ENCODE data around the gene TFAP2C.

The TFAP2C gene

DNA sequence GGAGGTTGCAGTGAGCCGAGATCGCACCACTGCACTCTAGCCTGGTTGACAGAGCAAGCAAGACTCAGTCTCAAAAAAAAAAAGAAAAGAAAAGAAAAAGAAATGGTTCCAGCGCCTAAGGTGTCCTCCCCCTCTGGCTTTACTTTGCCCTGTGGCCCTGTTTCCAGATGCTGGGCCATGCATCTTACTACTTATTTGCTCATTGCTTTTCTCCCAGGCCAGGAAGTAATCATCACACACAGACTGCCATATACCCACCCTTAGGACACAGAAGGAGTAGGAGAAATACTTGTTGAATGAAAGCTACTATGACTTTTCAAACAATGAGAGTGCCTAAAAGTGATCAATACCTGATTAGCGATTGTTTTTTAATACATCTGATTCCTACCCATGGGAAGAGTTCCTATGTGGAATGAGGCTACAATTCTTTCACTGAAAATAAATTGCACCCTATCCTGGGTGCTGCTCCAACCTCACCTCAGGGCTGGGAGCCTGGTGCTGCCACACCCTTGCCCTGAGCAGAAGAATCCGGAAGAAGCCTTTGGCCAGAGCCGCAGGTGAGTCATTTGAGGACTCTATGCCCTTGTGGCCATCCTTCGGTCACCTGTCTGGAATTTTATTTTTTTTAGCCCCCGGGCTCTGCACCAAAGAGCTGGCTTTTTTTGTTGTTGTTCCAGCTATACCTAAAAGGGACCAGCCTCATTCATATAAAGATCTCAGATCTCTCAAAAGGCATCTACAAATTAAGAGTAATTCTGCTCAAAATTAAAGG, 22.7 kb upstream of the TFAP2C start:
- TF ChIP-seq EZH2 (IDR thresholded peaks at IDR 0.05; ENCODE audit: borderline replicate concordance, low read length): no peak
- TF ChIP-seq, protein P1, sequence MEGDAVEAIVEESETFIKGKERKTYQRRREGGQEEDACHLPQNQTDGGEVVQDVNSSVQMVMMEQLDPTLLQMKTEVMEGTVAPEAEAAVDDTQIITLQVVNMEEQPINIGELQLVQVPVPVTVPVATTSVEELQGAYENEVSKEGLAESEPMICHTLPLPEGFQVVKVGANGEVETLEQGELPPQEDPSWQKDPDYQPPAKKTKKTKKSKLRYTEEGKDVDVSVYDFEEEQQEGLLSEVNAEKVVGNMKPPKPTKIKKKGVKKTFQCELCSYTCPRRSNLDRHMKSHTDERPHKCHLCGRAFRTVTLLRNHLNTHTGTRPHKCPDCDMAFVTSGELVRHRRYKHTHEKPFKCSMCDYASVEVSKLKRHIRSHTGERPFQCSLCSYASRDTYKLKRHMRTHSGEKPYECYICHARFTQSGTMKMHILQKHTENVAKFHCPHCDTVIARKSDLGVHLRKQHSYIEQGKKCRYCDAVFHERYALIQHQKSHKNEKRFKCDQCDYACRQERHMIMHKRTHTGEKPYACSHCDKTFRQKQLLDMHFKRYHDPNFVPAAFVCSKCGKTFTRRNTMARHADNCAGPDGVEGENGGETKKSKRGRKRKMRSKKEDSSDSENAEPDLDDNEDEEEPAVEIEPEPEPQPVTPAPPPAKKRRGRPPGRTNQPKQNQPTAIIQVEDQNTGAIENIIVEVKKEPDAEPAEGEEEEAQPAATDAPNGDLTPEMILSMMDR (IDR thresholded peaks at IDR 0.05; ENCODE audit: low read length): no peak
- H3K9ac ChIP-seq (ENCODE audit: low read length): no peak overlapping the region
- H3K79me2 ChIP-seq (ENCODE audit: insufficient read depth, low read length): no peaks in the 10 kb centered on the region
- no peak overlapping the region for H2AFZ ChIP-seq (ENCODE audit: low read length)
- no peak overlapping the region for H3K4me3 ChIP-seq (ENCODE audit: low read depth, low read length, poor library complexity, severe bottlenecking)
- no peaks in the 10 kb centered on the region for H3K27me3 ChIP-seq (ENCODE audit: insufficient read depth, low read length)
- H3K9me3 ChIP-seq (ENCODE audit: low read length): no peaks in the 10 kb centered on the region
- H3F3A ChIP-seq (ENCODE audit: insufficient read depth, low read length): no peaks in the 10 kb centered on the region
- no peaks in the 10 kb centered on the region for H3K36me3 ChIP-seq (ENCODE audit: insufficient read depth, low read length)
- no peaks in the 10 kb centered on the region for H3K4me1 ChIP-seq (ENCODE audit: insufficient read depth, low read length, severe bottlenecking)
- H3K27ac ChIP-seq (ENCODE audit: low read depth, low read length, poor library complexity, severe bottlenecking): no peak overlapping the region
- H4K20me1 ChIP-seq (ENCODE audit: insufficient read depth, low read length): no peaks in the 10 kb centered on the region
- H3K9me2 ChIP-seq (ENCODE audit: low read depth, low read length): no peaks in the 10 kb centered on the region
- no peak overlapping the region for H3K4me2 ChIP-seq (ENCODE audit: low read length)

DNA sequence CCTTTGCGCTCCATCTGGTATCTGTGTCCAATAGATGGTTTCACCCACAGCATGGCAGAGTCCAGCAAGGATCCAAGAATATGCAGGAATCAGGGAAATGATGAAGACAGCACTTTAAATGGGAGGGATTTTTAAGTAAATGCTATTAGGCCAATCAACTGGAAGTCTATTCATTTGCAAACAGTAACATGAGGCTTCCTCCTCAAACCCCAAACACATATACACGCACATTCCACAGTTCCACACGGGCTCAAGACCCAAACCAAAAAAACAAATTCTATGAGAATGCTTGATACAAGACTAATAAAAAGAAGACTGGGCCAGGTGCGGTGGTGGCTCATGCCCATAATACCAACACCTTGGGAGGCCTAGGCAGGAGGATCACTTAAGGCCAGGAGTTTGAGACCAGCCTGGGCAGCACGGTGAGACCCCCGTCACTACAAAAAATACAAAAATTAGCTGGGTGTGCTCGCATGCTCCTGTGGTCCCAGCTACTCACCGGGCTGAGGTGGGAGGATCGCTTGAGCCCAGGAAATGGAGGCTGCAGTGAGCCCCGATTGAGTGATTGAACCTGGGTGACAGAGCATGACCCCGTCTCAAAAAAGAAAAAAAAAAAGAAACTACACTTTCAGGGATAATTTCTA, 21.9 kb upstream of the TFAP2C start:
- no peaks in the 10 kb centered on the region for H3K9me2 ChIP-seq (ENCODE audit: low read depth, low read length)
- no peak overlapping the region for H2AFZ ChIP-seq (ENCODE audit: low read length)
- H3K9ac ChIP-seq (ENCODE audit: low read length): no peak overlapping the region
- H3K9me3 ChIP-seq (ENCODE audit: low read length): no peaks in the 10 kb centered on the region
- H3K4me2 ChIP-seq (ENCODE audit: low read length): no peak overlapping the region
- TF ChIP-seq, protein P1 (IDR thresholded peaks at IDR 0.05; ENCODE audit: low read length): no peak
- no peak for TF ChIP-seq EZH2 (IDR thresholded peaks at IDR 0.05; ENCODE audit: borderline replicate concordance, low read length)
- no peaks in the 10 kb centered on the region for H3K4me1 ChIP-seq (ENCODE audit: insufficient read depth, low read length, severe bottlenecking)
- H3K36me3 ChIP-seq (ENCODE audit: insufficient read depth, low read length): no peaks in the 10 kb centered on the region
- H3F3A ChIP-seq (ENCODE audit: insufficient read depth, low read length): no peaks in the 10 kb centered on the region
- no peak overlapping the region for H3K4me3 ChIP-seq (ENCODE audit: low read depth, low read length, poor library complexity, severe bottlenecking)
- H3K27ac ChIP-seq (ENCODE audit: low read depth, low read length, poor library complexity, severe bottlenecking): no peak overlapping the region
- H3K27me3 ChIP-seq (ENCODE audit: insufficient read depth, low read length): no peaks in the 10 kb centered on the region
- no peaks in the 10 kb centered on the region for H3K79me2 ChIP-seq (ENCODE audit: insufficient read depth, low read length)
- H4K20me1 ChIP-seq (ENCODE audit: insufficient read depth, low read length): no peaks in the 10 kb centered on the region

DNA sequence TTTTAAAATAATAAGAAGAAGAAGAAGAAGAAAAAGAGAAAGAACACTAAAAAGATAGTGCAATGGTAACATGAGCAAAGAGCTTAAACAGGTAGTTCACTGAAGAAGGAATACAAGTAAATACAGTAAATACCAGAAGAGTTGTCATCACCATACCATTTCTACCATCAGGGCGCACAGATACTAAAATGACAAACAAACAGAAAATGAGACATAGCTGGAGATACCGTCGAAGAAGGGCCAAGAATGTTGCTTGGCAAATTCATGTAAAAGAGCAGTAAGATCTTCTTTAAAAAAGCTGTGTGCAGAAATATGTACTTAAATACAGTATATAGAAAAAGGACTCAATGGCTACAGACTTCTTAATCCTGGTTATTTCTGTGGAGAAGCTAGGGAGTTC, 20.7 kb upstream of the TFAP2C start:
- H3K9me3 ChIP-seq (ENCODE audit: low read length): no peaks in the 10 kb centered on the region
- H3K27ac ChIP-seq (ENCODE audit: low read depth, low read length, poor library complexity, severe bottlenecking): no peak overlapping the region
- H4K20me1 ChIP-seq (ENCODE audit: insufficient read depth, low read length): no peaks in the 10 kb centered on the region
- no peak overlapping the region for H3K4me3 ChIP-seq (ENCODE audit: low read depth, low read length, poor library complexity, severe bottlenecking)
- H3K4me2 ChIP-seq (ENCODE audit: low read length): no peak overlapping the region
- no peak overlapping the region for H2AFZ ChIP-seq (ENCODE audit: low read length)
- no peak overlapping the region for H3K9ac ChIP-seq (ENCODE audit: low read length)
- no peaks in the 10 kb centered on the region for H3K79me2 ChIP-seq (ENCODE audit: insufficient read depth, low read length)
- no peaks in the 10 kb centered on the region for H3F3A ChIP-seq (ENCODE audit: insufficient read depth, low read length)
- H3K27me3 ChIP-seq (ENCODE audit: insufficient read depth, low read length): no peaks in the 10 kb centered on the region; the same call in 1 of the 2 replicates
- H3K4me1 ChIP-seq (ENCODE audit: insufficient read depth, low read length, severe bottlenecking): no peaks in the 10 kb centered on the region
- no peaks in the 10 kb centered on the region for H3K9me2 ChIP-seq (ENCODE audit: low read depth, low read length)
- TF ChIP-seq, protein P1 (IDR thresholded peaks at IDR 0.05; ENCODE audit: low read length): no peak
- no peak for TF ChIP-seq EZH2 (IDR thresholded peaks at IDR 0.05; ENCODE audit: borderline replicate concordance, low read length)
- H3K36me3 ChIP-seq (ENCODE audit: insufficient read depth, low read length): no peaks in the 10 kb centered on the region

Data from OCI-LY1 (cell line).